ENCODE data around the gene SRA1.
A peak's percentile ranks its signal among the peaks of the same experiment; 100 is the strongest.
"Not testable (repeated sequence)": the region's sequence is repeated elsewhere in the genome, so short reads cannot be mapped to it uniquely, and the experiment has no call there.

SRA1 gene

DNA sequence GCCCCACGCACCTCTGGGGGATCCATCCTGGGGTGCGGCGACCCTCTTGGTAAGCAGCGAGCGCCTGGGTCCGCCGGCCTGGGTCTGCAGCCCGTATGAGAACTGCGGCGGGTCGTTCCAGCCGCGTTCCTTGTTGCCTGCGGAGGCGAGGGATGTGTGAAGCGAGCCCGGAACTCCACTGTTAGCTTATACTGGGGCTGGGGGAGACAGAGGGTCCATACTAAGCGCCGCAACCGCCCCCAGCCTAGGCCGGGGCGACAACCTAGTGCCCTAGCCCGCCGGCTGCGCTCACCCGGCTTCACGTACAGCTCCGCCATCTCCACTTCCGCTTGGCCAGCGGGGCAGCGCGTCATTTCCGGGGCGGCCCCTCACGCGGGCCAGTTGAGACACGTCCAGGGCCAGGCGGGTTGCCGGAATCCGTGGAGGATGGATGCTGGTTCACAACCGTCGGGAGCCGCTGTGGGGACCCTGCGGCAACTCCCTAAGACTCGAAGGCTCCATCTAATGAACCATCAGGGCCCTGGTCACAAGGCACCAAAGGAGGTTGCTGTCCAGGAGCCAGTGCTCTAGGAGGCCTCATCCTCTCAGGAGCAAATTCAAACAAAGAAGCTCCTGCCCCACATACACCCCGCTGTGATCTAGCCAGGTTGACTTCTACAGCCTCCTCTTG lies at the start of gene SRA1:
SRA1 (minus strand) TSS at position 338 of the 670 bp plus-strand sequence; CDS start at position 317, 21 bp downstream.
- DNase-seq (ENCODE audit: low read depth), result peak; percentile 86

- peak; percentile 50 for DNase-seq (ENCODE audit: low read depth)
Measured at GRCh38 chr5:140607031-140607430, 49.8 kb upstream of the SRA1 start.

DNA sequence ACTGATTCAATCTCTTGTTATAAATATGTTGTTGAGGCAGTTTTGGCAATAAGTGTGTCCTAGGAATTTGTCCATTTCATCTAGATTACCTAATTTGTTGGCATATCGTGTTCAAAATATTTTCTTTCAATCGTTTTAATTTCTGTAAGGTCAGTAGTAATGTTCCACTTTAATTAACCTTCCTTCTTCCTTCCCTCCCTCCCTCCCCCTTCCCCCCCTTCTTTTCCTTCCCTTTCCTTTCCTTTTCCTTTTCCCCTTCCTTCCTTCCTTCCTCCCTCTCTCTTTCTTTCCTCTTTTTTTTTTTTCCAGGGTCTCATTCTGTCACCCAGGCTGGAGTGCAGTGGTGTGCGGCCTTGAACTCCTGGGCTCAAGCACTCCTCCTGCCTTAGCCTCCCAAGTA lies 48.6 kb upstream of the SRA1 start:
- peak; percentile 46 for DNase-seq (ENCODE audit: low read depth)

DNA sequence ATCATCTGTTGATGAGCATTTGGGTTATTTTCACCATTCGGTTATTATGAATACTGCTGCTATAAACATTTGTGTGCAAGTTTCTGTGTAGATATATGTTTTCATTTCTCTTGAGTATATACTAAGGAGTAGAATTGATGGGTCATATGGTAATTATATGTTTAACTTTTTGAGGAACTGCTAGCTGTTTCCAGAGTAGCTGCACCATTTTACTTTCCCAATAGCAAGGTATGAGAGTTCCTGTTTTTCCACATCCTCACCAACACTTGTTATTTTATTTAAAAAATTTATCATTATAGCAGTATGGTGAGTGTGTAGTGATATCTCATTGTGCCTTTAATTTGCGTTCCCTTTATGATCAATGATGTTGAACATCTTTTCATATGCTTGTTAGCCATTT lies 46.5 kb upstream of the SRA1 start:
- DNase-seq (ENCODE audit: low read depth), result no peak

DNA sequence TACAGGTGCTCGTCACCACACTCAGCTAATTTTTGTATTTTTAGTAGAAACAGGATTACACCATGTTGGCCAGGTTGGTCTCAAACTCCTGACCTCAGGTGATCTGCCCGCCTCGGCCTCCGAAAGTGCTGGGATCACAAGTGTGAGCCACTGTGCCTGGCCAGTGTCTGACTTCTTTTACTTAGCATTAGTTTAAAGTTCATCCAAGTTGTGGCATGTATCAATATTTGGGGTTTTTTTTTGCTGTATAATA lies 46.1 kb upstream of the SRA1 start:
- DNase-seq (ENCODE audit: low read depth), result not testable (repeated sequence)

GRCh38 chr5:140602147-140602546 lies 44.9 kb upstream of the SRA1 start:
- no peak for DNase-seq (ENCODE audit: low read depth)

DNA sequence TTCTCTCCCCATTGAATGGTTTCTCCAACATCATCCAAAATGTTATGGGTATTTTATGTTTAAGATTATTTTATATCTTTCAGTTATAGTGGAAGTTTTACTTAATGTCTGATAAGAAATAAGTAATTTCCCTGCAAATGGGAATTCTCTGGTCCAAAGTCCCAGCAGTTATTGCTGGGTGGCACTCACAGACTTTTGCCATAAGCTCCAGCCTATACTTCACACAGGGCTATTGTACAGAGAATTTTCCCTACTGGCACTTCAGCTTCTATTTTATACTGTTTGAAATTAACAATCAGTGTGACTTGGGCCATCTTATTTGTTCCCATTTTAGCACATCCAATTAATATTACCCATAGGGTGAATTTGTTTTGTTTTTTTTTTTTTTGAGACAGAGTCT lies 42.8 kb upstream of the SRA1 start:
- no peak for DNase-seq (ENCODE audit: low read depth)

DNA sequence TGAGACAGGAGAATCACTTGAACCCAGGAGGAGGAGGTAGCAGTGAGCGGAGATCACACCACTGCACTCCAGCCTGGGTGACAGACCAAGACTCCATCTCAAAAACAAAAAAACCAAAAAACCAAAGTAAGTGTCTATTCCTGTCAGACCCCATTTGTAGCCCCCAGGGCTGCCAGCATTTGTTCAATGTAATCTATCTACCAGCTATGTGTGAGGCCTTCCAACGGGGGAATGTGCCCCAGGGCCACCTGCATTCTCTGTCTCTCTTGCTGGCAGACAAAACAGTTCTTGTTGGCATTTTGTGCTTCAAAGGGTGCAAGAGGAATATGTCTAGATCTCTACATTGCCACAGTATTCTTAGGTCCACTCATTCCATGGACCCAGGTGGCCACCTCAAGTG lies 41.6 kb upstream of the SRA1 start:
- no peak for DNase-seq (ENCODE audit: low read depth)

DNA sequence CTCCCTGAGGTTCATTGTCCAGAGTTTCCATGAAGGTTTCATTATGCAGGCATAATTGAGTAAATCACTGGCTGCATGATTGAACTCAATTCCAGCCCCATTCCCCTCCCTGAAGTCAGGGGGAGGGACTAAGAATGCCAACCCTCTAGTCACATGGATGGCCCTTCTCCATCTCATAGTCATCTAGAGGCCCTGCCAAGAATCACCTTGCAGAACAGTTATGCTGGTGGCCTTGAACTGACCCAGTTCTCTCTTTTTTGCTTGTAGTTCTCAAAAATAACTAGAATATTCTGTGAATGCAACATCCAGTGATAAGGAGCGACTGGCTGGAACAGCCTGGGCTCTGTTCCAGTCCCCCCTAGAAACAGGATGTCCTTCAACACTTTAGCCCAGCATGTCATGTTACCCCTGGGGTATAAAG lies 39.1 kb upstream of the SRA1 start:
- DNase-seq (ENCODE audit: low read depth), result no peak

- DNase-seq (ENCODE audit: low read depth), result no peak
Measured at GRCh38 chr5:140595538-140596300, 38.4 kb upstream of the SRA1 start.

GRCh38 chr5:140594169-140594568 lies 36.9 kb upstream of the SRA1 start:
- no peak for DNase-seq (ENCODE audit: low read depth)

GRCh38 chr5:140593070-140593469 lies 35.8 kb upstream of the SRA1 start:
- DNase-seq (ENCODE audit: low read depth), result not testable (repeated sequence)

GRCh38 chr5:140591747-140592372 lies 34.6 kb upstream of the SRA1 start:
- peak; percentile 24 for DNase-seq (ENCODE audit: low read depth)

GRCh38 chr5:140590861-140591260 lies 33.6 kb upstream of the SRA1 start:
- DNase-seq (ENCODE audit: low read depth), result no peak

DNA sequence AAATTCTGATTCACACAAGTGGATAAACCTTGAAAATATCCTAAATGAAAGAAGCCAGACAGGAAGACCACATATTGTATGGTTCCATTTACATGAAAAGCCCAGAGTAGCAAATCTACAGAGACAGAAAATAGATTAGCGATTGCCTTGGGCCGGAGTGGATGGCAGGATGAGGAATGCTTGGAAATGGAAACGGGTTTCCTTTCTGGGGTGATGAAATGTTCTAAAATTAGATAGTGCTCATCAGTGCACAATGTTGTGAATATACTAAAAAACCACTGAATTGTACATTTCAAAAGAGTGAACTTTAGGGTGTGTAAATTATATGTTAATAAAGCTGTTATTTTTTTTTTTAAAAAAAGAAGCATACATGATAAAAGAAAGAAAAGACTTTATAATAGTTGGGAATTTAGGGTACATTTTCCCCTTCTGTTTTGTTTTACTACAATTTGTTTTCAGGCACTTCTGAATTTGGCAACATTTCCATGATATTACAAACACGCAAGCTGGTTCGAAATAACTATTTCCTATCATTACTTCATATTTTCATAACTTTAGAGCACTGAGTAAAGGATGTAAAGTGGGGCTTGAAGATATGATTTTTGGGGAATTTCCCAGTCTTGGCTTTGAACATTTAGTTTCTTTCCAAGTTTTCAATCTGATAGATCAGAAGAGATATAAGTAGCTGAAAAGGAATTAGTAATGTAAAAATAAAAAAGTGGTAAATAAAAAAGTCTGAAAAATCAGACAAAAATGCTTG lies 31.2 kb upstream of the SRA1 start:
- DNase-seq (ENCODE audit: low read depth), result peak; percentile 69

GRCh38 chr5:140587495-140587894 lies 30.2 kb upstream of the SRA1 start:
- peak; percentile 64 for DNase-seq (ENCODE audit: low read depth)

DNA sequence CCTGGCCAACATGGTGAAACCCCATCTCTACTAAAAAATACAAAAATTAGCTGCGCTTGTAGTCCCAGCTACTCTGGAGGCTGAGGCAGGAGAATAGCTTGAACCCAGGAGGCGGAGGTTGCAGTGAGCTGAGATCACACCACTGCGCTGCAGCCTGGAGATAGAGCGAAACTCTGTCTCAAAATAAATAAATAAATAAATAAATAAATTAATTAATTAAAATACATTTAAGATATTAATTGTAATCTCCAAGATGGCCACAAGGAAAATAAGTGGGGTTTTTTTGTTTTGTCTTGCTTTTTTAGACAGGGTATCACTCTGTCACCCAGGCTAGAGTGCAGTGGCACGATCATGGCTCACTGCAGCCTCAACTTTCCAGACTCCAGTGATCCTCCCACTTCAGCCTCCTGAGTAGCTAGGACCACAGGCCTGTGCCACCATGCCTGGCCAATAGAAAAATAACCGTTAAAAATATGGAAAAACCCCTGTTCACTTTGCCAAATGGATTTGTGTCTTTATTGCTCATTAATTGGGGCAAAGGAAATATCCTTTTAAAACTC lies 22.0 kb upstream of the SRA1 start:
- not testable (repeated sequence) for DNase-seq (ENCODE audit: low read depth)

GRCh38 chr5:140576776-140577201 lies 19.5 kb upstream of the SRA1 start:
- DNase-seq (ENCODE audit: low read depth), result no peak

DNA sequence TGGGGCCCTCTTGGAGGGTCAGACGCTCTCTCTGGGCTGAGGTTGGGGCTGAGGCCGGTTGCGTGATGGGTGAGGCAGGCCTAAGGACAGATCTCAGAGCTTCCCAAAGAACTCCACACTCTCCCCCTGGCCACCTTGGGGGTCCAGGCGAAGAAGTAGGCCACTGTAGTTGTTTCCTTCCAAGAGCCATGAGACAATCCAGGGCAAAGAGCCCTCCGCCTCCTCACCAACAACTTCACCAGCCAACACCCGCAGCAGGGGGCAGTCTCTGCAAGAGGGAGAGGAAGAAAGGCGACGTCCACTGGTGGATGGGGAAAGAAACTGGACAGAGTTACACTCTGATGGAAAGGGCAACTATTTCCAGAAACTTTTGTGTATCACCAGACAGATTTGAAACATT lies 18.0 kb upstream of the SRA1 start:
- peak; percentile 72 for DNase-seq (ENCODE audit: low read depth)

DNA sequence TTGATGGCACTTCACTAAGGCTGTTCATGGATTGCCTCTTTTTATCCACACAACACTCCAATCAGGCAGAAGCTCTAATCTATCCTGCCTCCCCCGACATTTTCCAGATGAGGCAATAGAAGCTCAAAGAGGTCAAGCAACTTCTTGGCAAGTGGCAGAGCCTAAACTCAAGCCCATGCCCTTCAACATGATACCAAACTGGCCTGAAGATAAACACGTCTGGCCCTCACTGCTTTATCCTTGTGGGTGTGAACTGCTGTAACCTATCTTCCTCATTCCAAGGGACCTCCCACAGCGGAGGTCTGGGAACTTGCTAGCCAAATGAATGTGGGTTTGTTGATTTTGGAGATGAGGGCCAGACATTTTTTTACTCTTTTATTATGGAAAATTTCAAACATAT lies 16.9 kb upstream of the SRA1 start:
- DNase-seq (ENCODE audit: low read depth), result no peak

- DNase-seq (ENCODE audit: low read depth), result no peak
Measured at GRCh38 chr5:140573683-140574082, 16.4 kb upstream of the SRA1 start.

DNA sequence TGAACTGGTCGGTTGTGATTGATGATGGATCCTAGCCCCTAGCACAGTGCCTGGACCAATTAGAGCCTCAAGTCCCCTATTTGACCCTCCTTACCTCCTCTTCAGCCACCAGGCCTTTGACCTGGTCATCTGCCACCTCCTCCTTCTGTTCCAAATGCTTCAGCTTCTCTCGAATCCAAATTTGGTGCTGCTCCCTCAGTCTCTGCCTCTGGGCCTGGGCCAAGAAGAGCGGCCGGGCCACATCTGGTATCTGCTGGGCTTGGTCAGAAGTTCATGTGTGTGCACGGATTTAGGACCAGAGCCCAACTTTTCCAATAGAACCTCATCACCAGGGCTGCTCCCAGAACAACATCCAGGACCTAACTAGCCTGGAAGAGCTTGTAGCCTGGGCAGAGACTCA lies 13.8 kb upstream of the SRA1 start:
- no peak for DNase-seq (ENCODE audit: low read depth)

Data from fibroblast of gingiva (primary cell).